ENCODE results near the gene KLHL7.
"Not testable (repeated sequence)": the region's sequence is repeated elsewhere in the genome, so short reads cannot be mapped to it uniquely, and the experiment has no call there.

Gene KLHL7

GRCh38 chr7:23117841-23118240 is 12.3 kb downstream of the KLHL7 start:
- no peak overlapping the region for H3K27ac ChIP-seq

GRCh38 chr7:23120106-23120505 is 14.5 kb downstream of the KLHL7 start:
- TF ChIP-seq Cebpa-rat (IDR thresholded peaks at IDR 0.05) = no peak
- H3K27ac ChIP-seq = no peak overlapping the region
- peaks cover 0 to 36% (median 12%) of the 10 kb centered on the region in 11 experiments; a peak in 12 of 22 replicates for H4K20me1 ChIP-seq
- H3K27me3 ChIP-seq = no peaks in the 10 kb centered on the region
- no peaks in the 10 kb centered on the region for H3K9me3 ChIP-seq (replicated peaks in 1 of 11)
- peaks cover 10 to 44% (median 27%) of the 10 kb centered on the region in 11 experiments; a peak in 18 of 22 replicates for H3K36me3 ChIP-seq
- H3K4me2 ChIP-seq = no peak overlapping the region
- no peak overlapping the region for H3K9ac ChIP-seq
- H3K4me1 ChIP-seq = no peaks in the 10 kb centered on the region
- no peak overlapping the region for H3K4me3 ChIP-seq

More at GRCh38 chr7:23117841-23118240, 12.3 kb downstream of the KLHL7 start:
- Histone ChIP-seq H3K9ac (no peak overlapping the region), H3K4me3 (no peak overlapping the region), H3K4me2 (no peak overlapping the region), H3K9me3 (replicated peaks in 1 of 11) (no peaks in the 10 kb centered on the region), H4K20me1 (peaks cover 0 to 51% (median 12%) of the 10 kb centered on the region in 11 experiments; a peak in 12 of 22 replicates), H3K4me1 (0 out of 20 replicates have a peak, but pooled peaks cover 0 to 4% (median 0%) of the 10 kb centered on the region in 10 experiments), H3K36me3 (peaks cover 7 to 32% (median 15%) of the 10 kb centered on the region in 11 experiments; a peak in 13 of 22 replicates), H3K27me3 (no peaks in the 10 kb centered on the region)
- TF ChIP-seq Cebpa-rat (IDR thresholded peaks at IDR 0.05) = no peak

GRCh38 chr7:23121165-23121564 is 15.6 kb downstream of the KLHL7 start:
- no peaks in the 10 kb centered on the region for H3K4me1 ChIP-seq
- no peak for TF ChIP-seq Cebpa-rat (IDR thresholded peaks at IDR 0.05)

GRCh38 chr7:23123007-23123406 is 17.4 kb downstream of the KLHL7 start:
- Histone ChIP-seq H3K9ac (no peak overlapping the region), H3K4me3 (no peak overlapping the region), H3K9me3 (replicated peaks in 1 of 11) (peaks cover 0 to 11% (median 0%) of the 10 kb centered on the region in 11 experiments; a peak in 3 of 22 replicates), H3K4me1 (peaks cover 0 to 7% (median 0%) of the 10 kb centered on the region in 10 experiments; a peak in 6 of 20 replicates), H3K27me3 (no peaks in the 10 kb centered on the region), H3K36me3 (peaks cover 33 to 65% (median 56%) of the 10 kb centered on the region in 11 experiments), H3K4me2 (no peak overlapping the region), H3K27ac (no peak overlapping the region), H4K20me1 (peaks cover 0 to 15% (median 0%) of the 10 kb centered on the region in 11 experiments; a peak in 5 of 22 replicates)
- TF ChIP-seq Cebpa-rat (IDR thresholded peaks at IDR 0.05) = no peak

More at GRCh38 chr7:23121165-23121564, 15.6 kb downstream of the KLHL7 start:
- Histone ChIP-seq H3K4me2 (no peak overlapping the region), H3K27ac (no peak overlapping the region), H3K4me3 (no peak overlapping the region), H4K20me1 (peaks cover 0 to 30% (median 4%) of the 10 kb centered on the region in 11 experiments; a peak in 9 of 22 replicates), H3K9ac (no peak overlapping the region), H3K27me3 (no peaks in the 10 kb centered on the region), H3K9me3 (replicated peaks in 1 of 11) (no peaks in the 10 kb centered on the region), H3K36me3 (peaks cover 19 to 52% (median 38%) of the 10 kb centered on the region in 11 experiments; a peak in 20 of 22 replicates)

- Histone ChIP-seq H3K36me3 (peaks cover 28 to 70% (median 54%) of the 10 kb centered on the region in 11 experiments), H3K9ac (no peak overlapping the region), H4K20me1 (peaks cover 0 to 14% (median 0%) of the 10 kb centered on the region in 11 experiments; a peak in 4 of 22 replicates), H3K4me3 (no peak overlapping the region), H3K9me3 (replicated peaks in 1 of 11) (peaks cover 0 to 14% (median 0%) of the 10 kb centered on the region in 11 experiments; a peak in 3 of 22 replicates), H3K27ac (no peak overlapping the region), H3K4me2 (no peak overlapping the region), H3K27me3 (no peaks in the 10 kb centered on the region), H3K4me1 (peaks cover 0 to 10% (median 0%) of the 10 kb centered on the region in 10 experiments; a peak in 6 of 20 replicates)
- no peak for TF ChIP-seq Cebpa-rat (IDR thresholded peaks at IDR 0.05)
These were observed 17.9 kb downstream of the KLHL7 start for GRCh38 chr7:23123465-23123864.

GRCh38 chr7:23129036-23129435 is 23.5 kb downstream of the KLHL7 start:
- no peaks in the 10 kb centered on the region for H4K20me1 ChIP-seq
- no peaks in the 10 kb centered on the region for H3K27me3 ChIP-seq
- no peak overlapping the region for H3K4me3 ChIP-seq
- no peak for TF ChIP-seq Cebpa-rat (IDR thresholded peaks at IDR 0.05)
- H3K36me3 ChIP-seq = peaks cover 35 to 82% (median 63%) of the 10 kb centered on the region in 11 experiments
- peaks cover 0 to 10% (median 0%) of the 10 kb centered on the region in 10 experiments; a peak in 6 of 20 replicates for H3K4me1 ChIP-seq
- H3K4me2 ChIP-seq = no peak overlapping the region
- no peak overlapping the region for H3K9ac ChIP-seq
- no peak overlapping the region for H3K27ac ChIP-seq
- H3K9me3 ChIP-seq (replicated peaks in 1 of 11) = peaks cover 7 to 36% (median 9%) of the 10 kb centered on the region in 11 experiments; a peak in 14 of 22 replicates

GRCh38 chr7:23131799-23132198 is 26.2 kb downstream of the KLHL7 start:
- not testable (repeated sequence) for H3K4me2 ChIP-seq, H4K20me1 ChIP-seq, H3K4me3 ChIP-seq, H3K27me3 ChIP-seq, H3K9ac ChIP-seq, H3K27ac ChIP-seq, H3K4me1 ChIP-seq
- Histone ChIP-seq H3K36me3 (peaks cover 22 to 54% (median 37%) of the 10 kb centered on the region in 11 experiments), H3K9me3 (replicated peaks in 1 of 11) (peaks cover 7 to 36% (median 9%) of the 10 kb centered on the region in 11 experiments; a peak in 14 of 22 replicates)

- Histone ChIP-seq H3K9me3 (replicated peaks in 1 of 11) (peaks cover 7 to 22% (median 8%) of the 10 kb centered on the region in 11 experiments; a peak in 13 of 22 replicates), H3K4me3 (no peak overlapping the region), H3K36me3 (peaks cover 8 to 34% (median 17%) of the 10 kb centered on the region in 11 experiments; a peak in 21 of 22 replicates), H3K4me1 (no peaks in the 10 kb centered on the region), H3K9ac (no peak overlapping the region), H3K27ac (no peak overlapping the region), H3K27me3 (no peaks in the 10 kb centered on the region), H3K4me2 (no peak overlapping the region), H4K20me1 (no peaks in the 10 kb centered on the region)
- TF ChIP-seq Cebpa-rat (IDR thresholded peaks at IDR 0.05) = no peak
These were observed 28.2 kb downstream of the KLHL7 start for GRCh38 chr7:23133797-23134196.

GRCh38 chr7:23135755-23136154 is 30.2 kb downstream of the KLHL7 start:
- peaks cover 7 to 22% (median 8%) of the 10 kb centered on the region in 11 experiments; a peak in 13 of 22 replicates for H3K9me3 ChIP-seq (replicated peaks in 1 of 11)
- no peak overlapping the region for H3K27ac ChIP-seq
- H4K20me1 ChIP-seq = no peaks in the 10 kb centered on the region
- peaks cover 2 to 23% (median 8%) of the 10 kb centered on the region in 11 experiments; a peak in 17 of 22 replicates for H3K36me3 ChIP-seq
- H3K4me1 ChIP-seq = no peaks in the 10 kb centered on the region
- TF ChIP-seq Cebpa-rat (IDR thresholded peaks at IDR 0.05) = no peak
- H3K4me3 ChIP-seq = no peak overlapping the region
- H3K9ac ChIP-seq = no peak overlapping the region
- no peaks in the 10 kb centered on the region for H3K27me3 ChIP-seq
- no peak overlapping the region for H3K4me2 ChIP-seq
